Ishikawa (cell line): ENCODE data around the gene SUFU.
A peak's percentile ranks its signal among the peaks of the same experiment; 100 is the strongest.

Experiments used
- CREB1 ChIP-seq: IDR thresholded peaks from 2 replicates; pipeline ENCODE4 v1.6.1; 2012; ENCODE audit warnings: low read depth
- EP300 ChIP-seq: IDR thresholded peaks from 2 replicates; pipeline ENCODE4 v1.6.1; 2012; ENCODE audit warnings: borderline replicate concordance

DNA sequence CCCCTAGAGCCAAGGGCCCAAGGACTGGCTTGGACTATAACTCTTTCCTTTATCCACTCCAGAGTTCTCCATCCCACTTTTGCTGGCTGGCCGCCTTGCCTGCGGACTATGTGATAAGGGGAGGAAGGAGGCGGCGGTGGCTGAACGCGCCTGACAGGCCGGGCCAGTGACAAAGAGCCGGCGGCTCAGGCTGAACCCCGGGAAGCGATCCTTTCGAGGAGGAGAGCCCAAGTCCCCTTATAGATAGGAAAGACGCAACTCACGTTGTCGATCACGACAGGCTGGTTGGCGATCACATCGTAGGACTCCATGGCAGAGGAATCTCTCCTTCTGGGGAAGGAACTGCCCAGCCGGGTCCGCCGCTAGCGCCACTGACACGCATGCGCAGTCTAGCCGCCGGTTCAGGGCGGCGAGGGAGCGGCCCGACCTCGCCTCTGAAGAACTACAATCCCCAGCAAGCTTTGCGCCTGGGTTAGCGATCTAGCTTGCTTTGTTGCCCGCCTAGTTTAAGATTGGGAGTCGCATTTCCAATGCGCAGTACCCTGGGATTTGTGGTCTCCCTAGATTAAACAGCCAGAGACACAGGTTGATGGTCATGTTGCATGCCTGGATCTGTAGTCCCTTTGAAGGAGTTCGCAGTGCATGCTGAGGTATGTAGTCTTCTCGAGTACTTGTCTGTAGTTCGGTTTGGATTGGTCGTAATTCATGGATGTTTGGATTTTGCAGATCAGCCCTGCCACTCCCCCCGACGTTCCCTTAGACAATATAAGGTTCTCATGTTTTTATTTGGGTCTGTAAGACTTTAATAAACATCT is 1.2 kb upstream of the SUFU start, which contains the start of gene ACTR1A:
- peak; percentile 32; the same call in 1 of the 2 replicates for TF ChIP-seq CREB1
- TF ChIP-seq EP300: no peak
